Measurements from ENCODE around the gene CIAPIN1. TPM values are rescaled to one million over a fixed set of nuclear protein-coding genes. Genes with fewer than 3 reads are reported as not detected.

Gene CIAPIN1
- total RNA-seq, 1 donor from 2014 or later = 69.1 TPM

- H3K4me3 ChIP-seq (ENCODE audit: low read depth, low read length) = no peak overlapping the region
- DNase-seq (ENCODE audit: low read depth) = no peak
Observed at GRCh38 chr16:57392694-57393093, 54.5 kb downstream of the CIAPIN1 start.

DNA sequence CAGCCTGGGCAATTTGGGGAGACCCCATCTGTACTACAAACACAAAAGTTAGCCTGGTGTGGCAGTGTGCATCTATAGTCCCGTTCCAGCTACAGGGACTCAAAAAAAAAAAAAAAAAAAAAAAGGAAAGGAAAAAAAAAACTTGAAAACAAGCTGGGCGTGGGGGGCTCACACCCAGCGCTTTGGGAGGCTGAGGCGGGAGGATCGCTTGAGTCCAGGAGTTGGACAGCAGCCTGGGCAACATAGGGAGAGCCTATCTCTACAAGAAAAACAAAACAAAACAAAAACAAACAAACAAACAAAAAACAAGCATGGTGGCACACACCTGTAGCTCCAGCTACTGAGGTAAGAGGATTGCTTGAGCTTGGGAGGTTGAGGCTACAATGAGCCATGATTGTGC lies 55.5 kb downstream of the CIAPIN1 start:
- TF ChIP-seq, protein P1, sequence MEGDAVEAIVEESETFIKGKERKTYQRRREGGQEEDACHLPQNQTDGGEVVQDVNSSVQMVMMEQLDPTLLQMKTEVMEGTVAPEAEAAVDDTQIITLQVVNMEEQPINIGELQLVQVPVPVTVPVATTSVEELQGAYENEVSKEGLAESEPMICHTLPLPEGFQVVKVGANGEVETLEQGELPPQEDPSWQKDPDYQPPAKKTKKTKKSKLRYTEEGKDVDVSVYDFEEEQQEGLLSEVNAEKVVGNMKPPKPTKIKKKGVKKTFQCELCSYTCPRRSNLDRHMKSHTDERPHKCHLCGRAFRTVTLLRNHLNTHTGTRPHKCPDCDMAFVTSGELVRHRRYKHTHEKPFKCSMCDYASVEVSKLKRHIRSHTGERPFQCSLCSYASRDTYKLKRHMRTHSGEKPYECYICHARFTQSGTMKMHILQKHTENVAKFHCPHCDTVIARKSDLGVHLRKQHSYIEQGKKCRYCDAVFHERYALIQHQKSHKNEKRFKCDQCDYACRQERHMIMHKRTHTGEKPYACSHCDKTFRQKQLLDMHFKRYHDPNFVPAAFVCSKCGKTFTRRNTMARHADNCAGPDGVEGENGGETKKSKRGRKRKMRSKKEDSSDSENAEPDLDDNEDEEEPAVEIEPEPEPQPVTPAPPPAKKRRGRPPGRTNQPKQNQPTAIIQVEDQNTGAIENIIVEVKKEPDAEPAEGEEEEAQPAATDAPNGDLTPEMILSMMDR (conservative IDR thresholded peaks at IDR 0.05; ENCODE audit: low read depth, low read length) = no peak
- no peak overlapping the region for H3K4me3 ChIP-seq (ENCODE audit: low read depth, low read length)

More at GRCh38 chr16:57392694-57393093, 54.5 kb downstream of the CIAPIN1 start:
- TF ChIP-seq, protein P1 (conservative IDR thresholded peaks at IDR 0.05; ENCODE audit: low read depth, low read length) = no peak

DNA sequence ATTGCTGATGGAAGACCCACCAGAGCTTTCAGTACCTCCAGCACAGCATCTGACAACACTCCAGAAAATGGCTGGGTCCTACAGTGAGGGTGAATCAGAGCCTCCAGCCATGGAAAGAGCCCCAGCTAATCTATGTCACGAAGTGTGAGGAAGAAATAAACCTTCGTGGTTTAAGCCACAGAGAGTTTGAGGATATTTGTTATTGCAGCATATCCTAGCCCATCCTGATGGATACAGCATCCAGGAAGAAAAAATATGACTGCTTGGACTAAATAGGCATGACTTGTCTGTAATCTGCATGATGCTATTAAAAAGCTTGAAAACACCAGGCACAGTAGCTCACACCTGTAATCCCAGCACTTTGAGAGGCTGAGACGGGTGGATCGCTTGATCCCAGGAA lies 55.9 kb downstream of the CIAPIN1 start:
- no peak overlapping the region for H3K4me3 ChIP-seq (ENCODE audit: low read depth, low read length)
- no peak for DNase-seq (ENCODE audit: low read depth)
- TF ChIP-seq, protein P1 (conservative IDR thresholded peaks at IDR 0.05; ENCODE audit: low read depth, low read length) = no peak

More for the DNA sequence above, 55.5 kb downstream of the CIAPIN1 start:
- DNase-seq (ENCODE audit: low read depth) = no peak

DNA sequence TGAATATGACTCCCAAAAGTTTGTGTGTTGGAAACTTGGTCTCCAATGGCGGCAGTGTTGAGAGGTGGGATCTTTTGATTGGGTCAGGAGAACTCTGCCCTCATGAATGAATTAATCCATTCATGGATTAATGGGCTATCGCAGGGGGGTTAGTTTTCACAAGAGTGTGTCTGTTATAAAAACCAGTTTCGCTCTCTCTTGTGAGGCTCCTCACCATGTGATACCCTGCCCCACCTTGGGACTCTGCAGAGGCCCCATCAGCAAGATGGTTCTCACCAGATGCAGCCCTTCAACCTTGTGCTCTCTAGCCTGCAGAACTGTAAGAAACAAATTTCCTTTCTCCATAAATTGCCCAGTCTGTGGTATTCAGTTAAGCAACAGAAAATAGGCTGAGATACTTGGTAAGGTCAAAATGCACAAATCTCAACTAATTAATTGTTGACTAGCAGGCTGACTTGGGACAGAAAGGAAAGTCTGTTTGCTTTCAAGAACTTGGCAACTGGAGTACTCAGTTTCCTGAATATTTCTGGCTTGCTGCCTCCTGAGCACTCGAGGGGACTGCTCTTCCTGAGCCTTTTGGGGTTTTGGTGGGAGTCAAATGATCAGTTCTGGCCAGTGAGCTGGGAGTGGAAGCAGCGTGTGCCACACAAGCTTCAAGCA lies 56.4 kb downstream of the CIAPIN1 start:
- DNase-seq (ENCODE audit: low read depth) = no peak
- no peak overlapping the region for H3K4me3 ChIP-seq (ENCODE audit: low read depth, low read length)
- TF ChIP-seq, protein P1 (conservative IDR thresholded peaks at IDR 0.05; ENCODE audit: low read depth, low read length) = no peak

DNA sequence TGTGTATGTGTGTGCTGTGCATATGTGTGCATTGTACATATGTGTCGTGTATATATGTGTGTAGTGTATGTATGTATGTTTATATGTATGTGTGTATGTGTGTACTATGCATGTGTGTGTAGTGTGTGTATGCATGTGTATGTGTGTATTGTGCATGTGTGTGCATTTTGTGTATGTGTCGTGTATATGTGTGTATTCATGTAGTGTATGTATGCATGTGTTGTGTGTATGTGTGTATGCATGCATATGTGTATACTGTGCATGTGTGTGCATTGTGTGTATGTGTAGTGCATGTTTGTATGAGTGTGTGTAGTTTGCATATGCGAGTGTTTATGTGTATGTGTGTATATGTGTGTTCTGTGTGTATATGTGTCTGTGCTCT lies 58.1 kb downstream of the CIAPIN1 start:
- TF ChIP-seq, protein P1 (conservative IDR thresholded peaks at IDR 0.05; ENCODE audit: low read depth, low read length) = no peak
- H3K4me3 ChIP-seq (ENCODE audit: low read depth, low read length) = no peak overlapping the region
- no peak for DNase-seq (ENCODE audit: low read depth)

DNA sequence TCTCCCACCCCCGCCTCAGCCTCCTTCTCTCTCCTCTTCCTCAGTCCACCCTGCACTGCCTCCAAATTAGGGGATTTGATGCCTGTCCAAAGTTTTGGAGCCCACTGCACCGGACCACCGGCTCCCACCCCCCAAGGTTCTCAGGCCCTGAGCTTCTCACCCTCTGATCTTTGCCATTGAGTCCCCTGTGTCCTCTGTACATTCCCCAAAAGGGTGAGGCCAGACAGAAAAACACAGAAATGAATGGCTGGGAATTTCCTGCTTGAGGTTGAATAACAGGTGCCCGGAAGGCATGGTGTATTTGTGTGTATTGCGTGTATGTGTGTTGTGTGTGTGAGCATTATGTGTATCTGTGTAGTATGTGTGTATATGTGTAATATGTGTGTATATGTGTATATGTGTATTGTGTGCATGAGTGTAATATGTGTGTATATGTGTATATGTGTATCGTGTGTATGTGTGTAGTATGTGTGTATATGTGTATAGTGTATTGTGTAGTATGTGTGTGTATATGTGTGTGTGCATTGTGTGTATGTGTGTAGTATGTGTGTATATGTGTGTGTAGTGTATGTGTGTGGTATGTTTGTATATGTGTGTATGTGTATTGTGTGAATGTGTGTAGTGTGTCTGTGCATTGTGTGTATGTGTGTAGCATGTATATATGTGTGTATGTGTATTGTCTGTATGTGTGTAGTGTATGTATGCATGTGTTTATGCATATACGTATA lies 58.7 kb downstream of the CIAPIN1 start:
- TF ChIP-seq, protein P1 (conservative IDR thresholded peaks at IDR 0.05; ENCODE audit: low read depth, low read length) = no peak
- no peak overlapping the region for H3K4me3 ChIP-seq (ENCODE audit: low read depth, low read length)
- DNase-seq (ENCODE audit: low read depth) = no peak
